ENCODE results near the gene SRRM5.

DNA sequence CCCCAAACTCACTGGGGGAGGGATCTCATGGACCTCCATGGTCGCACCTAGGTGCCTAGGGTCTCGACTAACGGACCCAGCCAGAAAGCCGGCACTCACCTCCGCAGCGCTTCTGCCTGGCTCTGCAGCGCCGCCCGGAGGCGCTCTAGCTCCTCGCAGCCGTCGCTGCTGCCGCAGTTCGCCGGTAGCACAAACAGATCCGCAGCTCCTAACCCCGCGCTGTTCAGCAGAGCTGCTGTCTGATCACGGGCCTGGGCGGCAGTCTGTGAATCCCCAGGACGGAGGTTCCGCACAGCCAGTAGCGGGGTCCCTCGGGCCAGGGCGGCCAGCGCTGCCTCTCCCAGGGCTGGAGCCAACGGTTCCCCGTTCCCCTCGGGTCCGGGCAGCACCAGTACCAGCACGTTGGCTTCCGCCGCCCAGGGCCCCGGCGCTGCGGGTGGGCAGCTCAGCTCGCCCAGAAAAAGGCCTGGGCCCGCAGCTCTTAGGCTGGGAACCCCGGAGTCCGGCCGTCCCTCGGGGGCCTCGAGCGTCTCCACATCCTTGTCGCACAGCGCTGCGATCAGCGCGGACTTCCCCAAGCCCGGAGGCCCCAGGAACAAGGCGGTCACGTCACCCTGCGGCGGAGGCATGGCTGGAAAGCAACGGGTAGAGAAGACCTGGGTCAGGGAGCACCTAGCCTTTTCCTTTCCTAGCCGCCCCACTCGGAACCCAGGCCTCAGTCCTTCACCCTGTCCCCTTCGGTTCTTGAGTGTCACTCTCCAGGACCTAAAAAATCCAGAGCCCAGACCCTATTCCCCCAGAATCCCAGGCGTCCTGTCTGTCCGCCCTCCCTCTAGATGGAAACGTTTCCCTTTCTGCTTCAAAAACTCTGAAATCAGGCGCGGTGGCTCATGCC, 16.9 kb upstream of the SRRM5 start:
- TF ChIP-seq, protein P1, sequence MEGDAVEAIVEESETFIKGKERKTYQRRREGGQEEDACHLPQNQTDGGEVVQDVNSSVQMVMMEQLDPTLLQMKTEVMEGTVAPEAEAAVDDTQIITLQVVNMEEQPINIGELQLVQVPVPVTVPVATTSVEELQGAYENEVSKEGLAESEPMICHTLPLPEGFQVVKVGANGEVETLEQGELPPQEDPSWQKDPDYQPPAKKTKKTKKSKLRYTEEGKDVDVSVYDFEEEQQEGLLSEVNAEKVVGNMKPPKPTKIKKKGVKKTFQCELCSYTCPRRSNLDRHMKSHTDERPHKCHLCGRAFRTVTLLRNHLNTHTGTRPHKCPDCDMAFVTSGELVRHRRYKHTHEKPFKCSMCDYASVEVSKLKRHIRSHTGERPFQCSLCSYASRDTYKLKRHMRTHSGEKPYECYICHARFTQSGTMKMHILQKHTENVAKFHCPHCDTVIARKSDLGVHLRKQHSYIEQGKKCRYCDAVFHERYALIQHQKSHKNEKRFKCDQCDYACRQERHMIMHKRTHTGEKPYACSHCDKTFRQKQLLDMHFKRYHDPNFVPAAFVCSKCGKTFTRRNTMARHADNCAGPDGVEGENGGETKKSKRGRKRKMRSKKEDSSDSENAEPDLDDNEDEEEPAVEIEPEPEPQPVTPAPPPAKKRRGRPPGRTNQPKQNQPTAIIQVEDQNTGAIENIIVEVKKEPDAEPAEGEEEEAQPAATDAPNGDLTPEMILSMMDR (conservative IDR thresholded peaks at IDR 0.05; ENCODE audit: low read depth, low read length), result peak; percentile 91
- no peak for TF ChIP-seq EZH2 (IDR thresholded peaks at IDR 0.05; ENCODE audit: borderline replicate concordance, low read depth, low read length, poor library complexity, severe bottlenecking)
